ENCODE measurements around the gene PPFIA1.

GRCh38 chr11:70364745-70365543, 94.5 kb downstream of the PPFIA1 start:
- TF ChIP-seq CTCF (conservative IDR thresholded peaks at IDR 0.05) (no peak), EZH2 (IDR thresholded peaks at IDR 0.05; ENCODE audit: low read depth) (no peak)
